GM19193 (cell line): ENCODE data around the gene SYP.

Experiments
- POLR2A ChIP-seq: IDR thresholded peaks from 4 replicates; pipeline ENCODE4 v1.6.1; 2011; ENCODE audit not compliant: insufficient read depth, insufficient read length; ENCODE audit errors: extremely low read depth

SYP gene

GRCh38 chrX:49231333-49232000 lies 31.5 kb upstream of the SYP start:
- TF ChIP-seq POLR2A, result no peak

- TF ChIP-seq POLR2A, result no peak
Measured at GRCh38 chrX:49230500-49231232, 30.7 kb upstream of the SYP start.

DNA sequence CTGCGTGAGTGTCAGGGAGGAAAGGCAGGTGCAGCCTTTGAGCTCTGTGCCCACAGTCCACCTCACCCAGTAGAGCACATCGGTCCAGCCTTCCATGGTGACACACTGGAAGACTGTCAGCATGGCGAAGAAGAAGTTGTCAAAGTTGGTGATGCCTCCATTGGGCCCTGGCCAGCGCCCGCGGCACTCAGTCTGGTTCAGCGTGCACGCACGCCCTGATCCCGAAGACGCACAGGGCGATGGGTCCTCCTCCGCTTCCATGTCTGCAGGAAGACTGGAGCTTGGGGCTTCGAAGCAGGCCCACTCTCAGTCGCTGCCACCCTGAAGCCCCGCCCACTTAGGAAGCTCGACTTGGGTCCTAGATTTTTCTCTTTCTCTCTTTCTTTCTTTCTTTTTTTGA lies 28.2 kb upstream of the SYP start:
- TF ChIP-seq POLR2A, result no peak

DNA sequence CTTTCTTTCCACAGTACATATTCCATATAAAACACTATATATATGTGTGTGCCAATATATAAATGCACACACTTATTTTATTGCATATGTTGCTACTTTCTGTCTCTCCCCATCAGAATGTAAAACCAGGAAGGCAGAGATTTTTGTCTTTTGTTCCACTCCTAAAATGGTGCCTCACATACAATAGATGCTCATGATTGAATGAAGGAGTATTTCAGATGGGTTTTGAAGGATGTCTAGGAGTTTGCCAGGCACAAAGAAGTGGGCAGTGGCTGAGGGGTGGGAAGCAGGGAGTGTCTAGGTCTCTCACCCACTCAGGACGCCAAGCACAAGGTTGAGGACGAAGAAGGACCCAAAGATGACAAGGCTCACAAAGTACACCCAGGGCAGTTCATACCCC lies 27.7 kb upstream of the SYP start:
- TF ChIP-seq POLR2A, result no peak

DNA sequence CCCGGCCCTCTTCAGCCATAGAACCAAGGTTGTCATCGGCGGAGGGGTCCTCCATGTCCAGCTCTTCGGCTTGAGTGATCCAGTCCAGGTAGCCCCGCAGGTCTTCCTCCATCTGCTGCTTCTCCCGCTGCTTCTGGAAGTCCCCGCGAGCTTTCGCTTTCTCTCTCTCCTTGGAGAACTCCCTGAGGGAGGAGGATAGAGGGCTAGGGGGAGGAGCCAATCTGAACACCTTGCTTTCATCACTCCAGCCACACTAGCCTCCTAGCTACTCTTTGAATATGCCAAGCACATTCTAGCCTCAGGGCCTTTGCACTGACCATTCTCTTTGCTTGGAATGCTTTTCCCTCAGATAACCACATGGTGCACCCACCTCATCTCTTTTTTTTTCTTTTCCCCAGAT lies 27.0 kb upstream of the SYP start:
- TF ChIP-seq POLR2A, result no peak

GRCh38 chrX:49225858-49226257 lies 25.9 kb upstream of the SYP start:
- no peak for TF ChIP-seq POLR2A

- TF ChIP-seq POLR2A, result no peak
Measured at GRCh38 chrX:49221868-49222267, 21.9 kb upstream of the SYP start.

- TF ChIP-seq POLR2A, result no peak
Measured at GRCh38 chrX:49220100-49220499, 20.1 kb upstream of the SYP start.

- no peak for TF ChIP-seq POLR2A
Measured at GRCh38 chrX:49214996-49215526, 15.1 kb upstream of the SYP start.

GRCh38 chrX:49214416-49214815 lies 14.4 kb upstream of the SYP start:
- TF ChIP-seq POLR2A, result no peak

DNA sequence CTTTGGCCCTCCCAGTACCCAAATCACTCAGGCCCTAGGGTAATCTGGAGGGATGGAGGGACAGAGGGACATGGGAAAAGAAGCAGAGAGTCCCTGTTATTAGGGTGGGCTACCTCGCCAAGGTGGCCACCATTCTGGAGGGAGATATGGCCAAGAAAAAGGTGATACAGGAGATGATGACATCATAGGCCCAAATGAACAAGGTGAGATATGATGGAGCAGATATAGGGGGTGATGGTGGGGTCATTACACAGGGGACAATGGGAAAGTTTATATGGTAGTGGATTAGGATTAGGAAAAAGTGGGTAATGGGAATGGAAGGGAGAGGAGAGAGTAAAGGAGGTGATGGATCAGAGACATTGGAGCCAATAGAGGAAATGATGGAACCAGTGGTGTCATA lies 12.9 kb upstream of the SYP start:
- no peak for TF ChIP-seq POLR2A

DNA sequence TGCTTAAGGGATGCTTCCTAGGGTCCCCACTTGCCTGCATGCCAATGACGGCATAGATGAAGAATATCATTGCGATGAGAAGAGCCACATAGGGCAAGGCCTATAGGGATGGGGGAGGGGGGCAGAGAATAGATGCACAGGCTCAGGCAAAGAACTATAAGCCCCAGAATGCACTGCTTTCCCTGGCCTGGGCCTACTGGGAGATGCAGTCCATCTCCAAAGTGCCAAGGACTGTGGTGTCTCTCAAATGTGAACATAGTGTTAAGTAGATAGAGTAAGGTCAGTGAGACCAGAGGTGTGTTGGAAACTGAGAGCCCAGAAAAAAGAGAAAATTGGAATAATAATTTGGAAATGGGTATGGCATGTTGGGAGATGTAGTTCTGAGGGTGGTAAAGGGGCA lies 12.2 kb upstream of the SYP start:
- no peak for TF ChIP-seq POLR2A

GRCh38 chrX:49211074-49211473 lies 11.1 kb upstream of the SYP start:
- no peak for TF ChIP-seq POLR2A

DNA sequence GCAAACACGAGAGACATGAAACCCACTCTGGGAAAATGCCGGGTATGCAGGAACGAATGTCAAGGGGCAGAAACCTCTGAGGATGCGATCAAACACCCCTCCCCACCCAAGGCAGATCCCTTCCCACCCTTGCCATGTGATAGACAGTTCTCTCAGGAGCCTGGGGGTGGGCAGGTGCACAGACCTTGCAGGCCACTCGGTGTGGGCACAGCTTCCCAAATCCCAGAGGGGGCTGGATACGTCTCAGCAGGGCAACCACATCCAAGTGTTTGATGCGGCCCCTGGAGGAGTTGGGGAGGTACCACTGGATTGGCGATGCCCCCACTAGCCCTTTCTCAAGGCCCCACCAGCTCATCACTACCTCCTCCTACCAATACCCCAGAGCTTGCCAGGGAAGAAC lies 10.4 kb upstream of the SYP start:
- TF ChIP-seq POLR2A, result no peak

DNA sequence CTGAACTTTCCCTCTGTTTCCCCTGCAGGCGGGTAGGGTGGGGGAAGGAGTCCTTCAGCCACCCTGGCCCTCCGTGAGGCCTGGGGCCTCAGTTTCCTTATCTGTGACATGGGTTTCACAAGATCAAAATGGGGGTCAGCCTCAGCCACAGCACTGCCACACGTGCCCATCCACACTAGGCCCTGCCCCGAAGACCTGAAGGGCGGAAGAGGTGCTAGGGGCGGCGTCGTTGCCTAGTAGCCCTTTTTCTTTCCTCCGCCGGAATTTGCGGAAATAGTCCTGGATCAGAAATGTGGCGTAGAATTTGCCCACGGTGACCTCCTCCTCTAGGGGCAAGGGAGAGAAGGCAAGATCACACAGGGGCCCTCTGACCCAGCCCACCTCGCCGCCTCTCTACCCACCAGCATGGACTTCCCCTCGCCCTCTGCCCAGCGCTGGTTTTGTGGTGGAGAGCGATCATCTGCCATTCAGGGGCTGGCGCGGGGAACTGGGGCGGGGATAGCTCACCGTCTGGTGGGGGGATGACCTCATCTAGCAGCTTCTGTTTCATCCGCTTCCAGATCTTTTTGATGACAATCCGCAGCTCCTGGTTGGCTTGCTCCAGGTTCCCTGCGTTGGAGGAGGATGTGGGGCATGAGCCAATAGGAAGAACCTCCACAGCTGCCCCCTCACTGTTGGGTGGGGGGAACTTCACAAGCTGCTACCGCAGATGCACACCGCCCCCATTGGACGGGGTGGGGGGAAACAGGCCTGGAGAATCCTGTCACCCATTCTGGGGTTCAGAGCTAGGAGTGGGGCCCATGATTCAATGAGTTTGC lies 9.7 kb upstream of the SYP start:
- TF ChIP-seq POLR2A, result no peak
